ENCODE measurements around the gene BEX3.

- no peak for TF ChIP-seq POLR2AphosphoS5 (IDR thresholded peaks at IDR 0.05; ENCODE audit: low read depth)
- TF ChIP-seq CTCF (IDR thresholded peaks at IDR 0.05; ENCODE audit: insufficient read depth, low read length): no peak
These were observed 39.2 kb downstream of the BEX3 start for GRCh38 chrX:103415528-103415927.
